ENCODE results near the gene BCL2L1.

Gene BCL2L1

DNA sequence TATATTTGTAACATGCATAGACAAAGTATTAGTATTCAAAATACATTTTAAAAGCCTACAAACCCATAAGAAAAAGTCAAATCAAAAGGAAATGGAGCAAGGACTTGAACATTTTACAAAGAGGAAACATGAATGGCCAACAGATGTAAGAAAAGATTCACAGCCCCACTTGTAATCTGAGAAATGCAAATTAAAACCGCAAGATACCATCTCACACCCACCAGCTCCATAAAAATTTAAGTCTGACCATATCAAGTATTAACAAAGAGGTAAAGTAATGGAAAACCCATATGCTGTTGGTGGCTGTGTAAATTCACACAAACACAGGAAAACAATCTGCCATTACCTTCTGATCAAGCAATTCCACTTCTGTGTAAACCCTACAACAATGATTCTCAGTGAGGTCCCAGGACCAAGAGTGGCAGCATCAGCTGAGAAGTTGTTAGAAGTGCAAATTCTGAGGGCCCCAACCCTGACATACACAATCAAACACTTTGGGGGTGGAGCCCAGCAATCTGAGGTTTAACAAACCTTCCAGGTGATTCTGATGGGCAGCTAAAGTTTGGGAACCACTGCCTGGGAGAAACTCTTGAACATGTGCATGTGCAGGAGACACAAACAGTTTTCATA is 30.9 kb downstream of the BCL2L1 start:
- no peak for DNase-seq

DNA sequence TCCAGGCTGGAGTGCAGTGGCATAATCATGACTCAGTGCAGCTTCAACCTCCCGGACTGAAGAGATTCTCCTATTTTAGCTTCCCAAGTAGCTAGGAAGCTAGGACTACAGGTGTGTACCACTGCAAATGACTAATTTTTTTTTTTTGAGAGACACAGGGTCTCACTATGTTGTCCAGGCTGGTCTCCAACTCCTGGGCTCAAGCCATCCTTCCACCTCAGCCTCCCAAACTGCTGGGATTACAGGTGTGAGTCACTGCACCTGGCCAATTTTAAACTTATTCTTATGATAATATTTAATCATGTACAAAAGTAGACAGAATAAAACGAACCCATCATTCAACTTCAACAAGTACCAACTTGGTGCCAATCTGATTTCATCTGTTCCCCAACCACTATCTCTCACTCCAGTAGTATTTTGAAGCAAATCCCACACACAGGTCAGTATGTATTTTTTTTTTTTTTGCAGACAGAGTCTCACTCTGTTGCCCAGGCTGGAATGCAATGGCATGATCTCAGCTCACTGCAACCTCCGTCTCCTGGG is 32.5 kb downstream of the BCL2L1 start:
- no peak for DNase-seq

DNA sequence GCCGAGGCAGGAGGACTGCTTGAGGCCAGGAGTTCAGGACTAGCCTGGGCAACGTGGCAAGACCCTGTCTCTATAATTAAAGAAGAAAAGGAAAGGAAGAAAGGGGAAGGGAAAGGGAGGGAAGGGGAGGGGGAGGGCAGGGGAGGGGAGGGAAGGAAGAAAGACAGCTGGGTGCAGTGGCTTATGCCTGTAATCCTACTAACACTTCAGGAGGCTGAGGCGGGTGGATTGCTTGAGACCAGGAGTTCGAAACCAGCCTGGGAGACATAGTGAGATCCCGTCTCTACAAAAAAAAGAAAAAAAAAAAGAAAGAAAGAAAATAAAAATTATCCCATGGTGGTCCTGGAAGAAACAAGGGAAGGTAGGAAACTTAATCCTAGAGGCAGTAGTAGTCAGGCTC is 33.5 kb downstream of the BCL2L1 start:
- DNase-seq = no peak

DNA sequence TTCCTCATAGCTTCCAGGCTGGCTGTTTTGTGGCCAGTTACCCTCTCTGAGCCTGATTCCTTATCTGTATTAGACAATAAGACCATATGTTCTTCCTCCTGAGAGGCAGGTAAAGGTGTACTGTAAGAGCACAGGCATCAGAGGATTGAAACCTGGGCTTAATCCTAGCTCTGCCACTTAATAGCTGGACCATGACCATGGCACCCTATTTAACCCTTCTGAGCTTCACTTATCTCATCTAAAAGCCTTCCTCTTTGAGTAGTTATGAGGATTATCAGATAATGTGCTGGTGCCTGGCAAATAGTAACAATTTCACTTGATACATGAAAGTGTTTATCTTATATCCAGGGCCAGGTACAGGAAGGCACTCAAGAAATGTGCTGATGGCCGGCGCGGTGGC is 34.9 kb downstream of the BCL2L1 start:
- no peak for DNase-seq

DNA sequence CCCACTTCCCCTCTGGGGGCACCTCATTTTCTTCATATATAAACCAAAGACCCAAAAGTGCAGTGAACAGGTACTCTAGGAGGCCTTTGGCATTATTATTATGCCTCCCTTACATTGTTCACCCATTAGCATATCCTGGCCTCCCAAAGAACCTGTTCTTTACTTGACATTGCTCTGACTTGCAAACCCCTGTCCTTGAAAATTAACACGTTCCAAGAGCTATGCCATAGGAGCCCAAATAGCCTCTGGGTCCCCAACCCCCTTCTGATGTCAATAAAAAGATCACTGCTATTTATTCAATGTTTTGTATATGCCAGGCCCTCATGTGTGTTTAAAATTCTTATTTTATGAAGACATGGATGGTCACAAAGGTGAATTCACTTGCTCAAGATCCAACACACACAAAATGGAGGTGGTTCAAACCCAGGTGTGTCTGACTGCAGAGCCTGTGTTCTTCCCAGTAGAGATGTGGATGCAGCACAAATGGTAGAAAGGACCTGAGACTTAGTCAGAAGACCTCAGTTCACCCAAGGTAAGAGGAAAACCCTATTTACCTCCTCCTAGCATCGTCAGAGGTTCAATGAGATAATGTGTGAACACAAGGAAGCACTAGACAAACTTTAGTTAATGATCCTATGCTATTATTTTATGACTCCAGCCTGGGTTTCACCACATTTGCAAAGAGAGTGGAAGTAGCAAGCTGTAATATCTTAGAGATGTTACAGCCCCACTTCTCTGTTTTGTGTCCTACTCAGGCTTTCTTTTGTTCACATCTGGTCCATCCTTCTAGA is 36.6 kb downstream of the BCL2L1 start:
- DNase-seq = no peak

DNA sequence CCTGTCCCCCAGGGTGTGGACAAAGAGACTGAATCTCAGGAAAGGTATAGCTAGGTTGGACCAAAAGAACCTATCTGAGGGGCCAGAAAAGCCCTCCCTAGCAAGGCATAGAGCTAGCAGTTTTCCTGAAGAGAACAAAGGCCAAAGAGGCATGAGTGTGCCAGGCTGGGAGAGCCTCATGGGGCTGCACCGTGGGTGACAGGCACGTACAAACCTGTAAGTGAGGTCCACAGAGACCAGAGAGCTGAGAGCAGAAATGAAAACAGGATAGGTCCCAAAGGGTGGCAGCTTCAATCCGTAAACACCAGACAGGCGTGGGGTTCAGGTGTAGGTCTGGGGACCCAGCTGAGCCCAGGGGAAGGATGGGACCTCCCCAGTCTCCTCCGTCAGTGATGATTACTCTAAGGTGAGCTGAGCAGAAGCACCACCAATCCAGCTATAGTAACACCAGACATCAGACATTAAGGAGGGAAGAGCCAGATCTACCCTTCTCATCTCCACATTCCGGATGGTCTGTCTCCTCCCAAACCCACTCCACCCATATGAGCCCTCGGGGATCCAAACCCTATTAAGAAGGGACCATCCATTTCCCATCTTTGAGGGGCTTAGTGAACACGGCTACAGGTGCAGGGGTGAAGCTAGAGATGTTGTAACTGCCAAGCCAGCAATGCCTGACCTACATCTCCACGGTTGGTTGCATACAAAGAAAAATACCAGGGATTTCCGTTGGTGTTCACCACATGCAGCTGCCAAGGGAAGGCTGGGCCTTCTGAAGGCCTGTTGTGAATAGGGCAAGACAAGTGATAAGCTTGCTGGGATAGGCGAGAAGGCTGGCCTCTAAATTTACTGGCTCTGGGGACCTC is 38.3 kb downstream of the BCL2L1 start:
- no peak for DNase-seq

DNA sequence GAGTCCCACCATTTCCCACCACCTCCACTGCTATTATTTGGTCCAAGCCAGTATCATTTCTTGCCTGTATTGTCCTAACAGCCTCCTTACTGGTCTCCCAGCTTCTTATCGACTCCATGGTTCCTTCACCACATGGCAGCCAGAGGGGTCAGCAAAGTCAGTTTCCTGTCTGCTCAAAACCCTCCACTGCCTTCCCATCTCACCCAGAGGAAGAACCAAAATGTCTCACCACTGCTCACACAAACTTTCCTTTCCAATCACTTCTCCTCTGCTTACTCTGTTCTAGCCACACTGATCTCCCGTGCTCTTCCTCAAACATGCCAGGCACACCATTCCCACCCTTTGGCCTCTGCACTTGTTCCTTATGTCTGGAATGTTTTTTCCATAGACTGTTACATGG is 39.7 kb downstream of the BCL2L1 start:
- no peak for DNase-seq

DNA sequence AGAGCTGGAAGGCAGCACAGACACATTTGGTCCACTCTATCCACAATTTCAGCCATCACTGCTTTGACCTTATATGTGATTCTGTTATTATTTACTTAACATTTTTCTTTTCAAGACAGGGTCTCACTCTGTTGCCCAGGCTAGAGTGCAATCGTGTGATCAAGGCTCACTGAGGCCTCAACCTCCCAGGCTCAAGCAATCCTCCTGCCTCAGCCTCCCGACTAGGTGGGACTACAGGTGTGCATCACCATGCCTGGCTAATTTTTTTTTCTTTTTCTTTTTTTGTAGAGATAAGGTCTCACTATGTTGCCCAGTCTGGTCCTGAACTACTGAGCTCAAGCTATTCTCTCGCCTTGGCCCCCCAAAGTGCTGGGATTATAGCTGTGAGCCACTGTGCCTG is 40.3 kb downstream of the BCL2L1 start:
- no peak for DNase-seq

DNA sequence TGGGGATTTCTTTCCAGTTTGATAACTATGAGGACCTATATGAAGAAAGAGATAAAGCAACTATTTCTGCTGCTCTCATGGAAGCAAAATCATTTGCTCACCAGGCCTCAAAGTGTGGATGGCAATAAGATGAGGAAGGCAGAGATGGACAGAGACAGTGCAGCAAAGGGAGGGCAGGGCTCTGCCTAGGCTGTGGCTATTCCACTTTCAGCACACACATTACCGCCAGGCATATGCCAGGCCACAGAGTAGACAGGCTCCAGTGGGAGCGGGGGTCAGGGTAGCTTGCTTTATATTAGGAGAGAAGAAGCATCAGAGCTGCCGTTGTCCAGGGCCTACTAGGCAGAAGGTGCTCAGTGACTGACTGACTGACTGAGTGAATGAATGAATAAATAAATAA is 40.9 kb downstream of the BCL2L1 start:
- no peak for DNase-seq

DNA sequence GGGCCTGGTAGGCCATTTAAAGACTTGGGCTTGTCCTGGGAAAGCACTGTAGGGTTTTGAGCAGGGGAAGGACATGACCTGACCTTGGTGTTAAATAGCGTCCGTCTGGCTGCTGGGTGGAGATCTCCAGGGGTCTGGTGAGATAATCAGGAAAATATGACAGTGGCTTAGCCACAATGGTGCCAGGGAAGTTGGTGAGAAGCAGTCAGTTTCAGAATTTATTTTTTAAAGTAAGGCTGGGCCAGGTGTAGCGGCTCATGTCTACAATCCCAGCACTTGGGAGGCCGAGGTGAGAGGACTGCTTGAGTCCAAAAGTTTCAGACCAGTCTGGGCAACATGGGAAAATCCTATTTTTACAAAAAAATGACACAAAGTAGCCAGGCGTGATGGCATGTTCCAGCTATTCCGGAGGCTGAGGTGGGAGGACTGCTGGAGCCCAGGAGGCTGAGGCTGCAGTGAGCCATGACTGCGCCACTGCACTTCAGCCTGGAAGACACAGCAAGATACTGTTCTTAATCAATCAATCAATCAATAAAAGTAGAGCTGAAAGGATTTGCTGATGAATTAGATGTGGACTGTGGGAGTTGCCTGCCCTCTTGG is 41.4 kb downstream of the BCL2L1 start:
- DNase-seq = no peak

DNA sequence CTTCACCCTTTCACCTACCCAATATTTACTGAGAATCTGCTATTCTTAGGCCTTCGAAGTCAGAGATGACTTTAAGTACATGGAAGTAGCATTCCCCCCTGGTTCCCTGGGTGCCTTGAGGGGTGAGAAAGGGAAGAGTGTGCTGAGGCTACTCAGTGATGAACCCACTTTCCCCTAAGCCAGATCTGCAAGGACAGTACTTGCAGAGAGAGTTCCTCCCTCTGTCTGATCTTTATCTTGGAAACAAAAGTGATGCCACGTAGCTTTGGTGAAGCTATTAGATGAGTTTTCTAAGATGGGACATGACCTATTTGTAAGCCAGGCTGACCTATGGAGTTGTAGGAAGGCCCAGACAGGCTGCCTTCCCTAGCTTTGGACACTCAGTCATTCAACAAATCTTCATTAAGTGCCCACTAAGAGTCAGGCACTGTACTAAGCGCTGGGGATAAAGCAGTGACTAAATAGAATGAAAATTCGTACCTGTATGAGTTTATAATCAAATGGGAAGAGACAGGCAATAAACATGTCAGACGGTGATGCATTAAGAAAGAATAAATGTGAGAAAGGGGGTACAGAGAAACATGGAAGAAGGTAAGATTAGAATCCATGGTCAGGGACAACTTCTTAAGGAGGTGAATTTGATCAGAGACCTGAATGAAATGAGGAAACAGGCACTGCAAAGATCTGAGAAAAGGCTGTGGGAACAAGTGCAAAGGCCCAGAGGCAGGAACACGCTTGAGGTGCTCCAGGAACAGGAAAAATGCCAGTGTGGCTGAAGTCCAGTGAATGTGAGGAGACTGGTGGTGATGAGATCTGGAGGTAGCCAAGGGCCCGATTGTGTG is 42.2 kb downstream of the BCL2L1 start:
- no peak for DNase-seq

DNA sequence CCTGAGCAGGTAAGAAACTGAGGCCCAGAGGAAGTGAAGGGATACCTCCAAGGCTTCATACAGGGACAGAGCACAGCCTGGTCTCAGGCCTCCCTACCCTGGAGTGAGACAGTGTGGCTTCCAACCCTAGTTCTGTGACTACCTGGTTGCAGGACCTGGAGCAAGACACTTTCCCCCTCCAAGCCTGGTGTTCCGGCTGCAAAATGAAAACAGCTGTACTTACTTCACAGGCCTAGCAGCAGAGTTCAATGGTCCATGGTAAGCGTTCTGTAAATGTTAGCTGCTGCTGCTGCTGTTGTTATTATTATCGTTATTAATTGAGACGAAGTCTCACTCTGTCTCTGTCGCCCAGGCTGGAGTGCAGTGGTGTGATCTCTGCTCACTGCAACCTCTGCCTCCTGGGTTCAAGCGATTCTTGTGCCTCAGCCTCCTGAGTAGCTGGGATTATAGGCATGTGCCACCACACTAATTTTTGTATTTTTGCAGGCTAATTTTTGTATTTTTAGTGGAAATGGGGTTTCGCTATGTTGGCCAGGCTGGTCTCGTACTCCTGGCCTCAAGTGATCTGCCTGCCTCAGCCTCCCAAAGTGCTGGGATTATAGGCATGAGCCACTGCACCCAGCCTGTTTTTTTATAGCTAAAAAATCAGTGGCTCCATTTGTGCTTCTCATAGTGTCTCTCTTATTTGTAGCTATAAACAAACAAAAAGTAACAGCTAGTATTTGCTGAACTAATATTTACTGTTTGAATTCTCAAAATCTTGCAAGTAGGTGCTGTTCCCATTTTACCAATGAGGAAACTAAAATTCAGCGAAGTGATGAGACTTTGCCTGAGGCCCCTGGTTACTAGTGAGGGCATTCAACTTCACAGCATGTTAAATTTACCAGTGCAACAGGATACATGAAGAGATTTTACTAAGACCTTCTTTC is 43.0 kb downstream of the BCL2L1 start:
- no peak for DNase-seq

DNA sequence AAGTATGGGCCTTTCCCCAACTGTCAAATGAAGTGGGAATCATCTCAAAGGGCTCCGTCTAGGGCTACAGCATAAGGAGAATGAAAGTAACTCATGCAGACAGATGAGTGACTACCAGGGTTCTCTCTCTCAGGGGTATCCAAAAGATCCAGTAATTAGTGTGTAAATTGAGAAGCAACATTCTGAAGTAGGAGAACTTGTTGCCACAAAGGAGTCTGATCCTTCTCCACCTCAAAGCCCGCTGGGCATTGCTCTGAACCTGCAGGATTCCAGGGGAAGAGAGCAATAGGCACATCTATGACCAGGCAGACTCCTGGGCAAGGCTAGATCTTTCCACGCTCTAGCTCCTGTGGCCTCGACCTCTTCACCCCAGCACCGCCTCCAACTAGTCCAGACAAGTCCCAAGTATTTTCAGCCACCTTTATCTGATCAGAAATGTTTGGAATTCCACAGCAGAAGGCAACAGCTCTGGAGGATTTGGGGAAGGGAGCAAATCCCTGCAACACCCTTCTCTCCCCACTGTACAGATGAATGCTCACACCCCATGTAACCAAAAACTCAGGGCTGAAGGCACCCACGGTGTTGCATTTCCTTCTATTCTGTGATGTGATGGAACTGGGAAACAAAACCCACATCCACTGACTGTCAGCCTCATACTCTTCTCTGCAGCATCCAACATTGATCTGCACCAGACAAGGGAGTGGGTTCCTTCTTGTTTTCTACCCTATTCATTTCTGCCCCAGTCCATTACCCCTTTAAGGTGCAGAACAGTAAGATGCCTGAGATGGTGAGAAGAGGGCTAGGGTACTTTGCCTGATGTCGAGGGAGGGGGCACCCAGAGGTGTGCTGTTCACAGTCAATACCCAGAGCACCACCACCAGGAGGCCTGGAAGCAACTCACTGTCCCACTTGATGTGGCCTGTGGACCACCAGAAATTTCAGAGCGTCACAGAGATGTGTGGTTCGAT is 44.0 kb downstream of the BCL2L1 start:
- no peak for DNase-seq

DNA sequence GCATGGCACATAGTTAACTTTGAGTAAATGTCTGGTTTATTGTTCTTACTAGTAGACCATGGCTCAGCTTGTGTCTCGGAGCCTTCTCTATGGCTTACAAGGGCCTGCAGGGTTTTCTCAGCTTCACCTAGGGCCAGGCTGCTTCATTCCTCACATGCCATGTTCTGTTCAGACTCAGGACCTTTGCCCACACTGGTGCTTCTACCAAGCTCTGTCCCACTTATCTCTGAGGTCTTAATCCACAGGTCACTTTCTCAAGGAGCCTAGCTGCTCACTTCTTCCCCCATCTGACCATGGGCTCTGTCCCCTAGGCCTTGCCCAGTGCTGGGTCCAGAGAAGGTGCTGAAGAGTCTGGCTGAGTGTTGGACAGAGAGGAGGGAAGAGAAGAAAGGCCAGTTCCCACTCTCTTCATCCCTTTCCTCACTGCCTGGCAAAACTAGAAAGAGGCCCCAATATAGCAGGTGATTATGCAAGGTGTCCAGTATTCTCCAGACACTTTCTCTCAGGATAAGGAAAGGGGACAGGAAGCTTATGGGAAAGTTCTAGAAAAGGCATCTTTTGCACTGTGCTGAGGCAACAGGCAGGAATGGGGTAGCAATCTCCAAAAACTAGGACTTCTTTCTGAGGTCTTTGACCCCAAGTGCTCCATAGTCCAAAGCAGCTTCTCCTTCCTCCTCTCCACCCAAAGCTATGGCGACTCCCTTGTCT is 45.0 kb downstream of the BCL2L1 start:
- no peak for DNase-seq

DNA sequence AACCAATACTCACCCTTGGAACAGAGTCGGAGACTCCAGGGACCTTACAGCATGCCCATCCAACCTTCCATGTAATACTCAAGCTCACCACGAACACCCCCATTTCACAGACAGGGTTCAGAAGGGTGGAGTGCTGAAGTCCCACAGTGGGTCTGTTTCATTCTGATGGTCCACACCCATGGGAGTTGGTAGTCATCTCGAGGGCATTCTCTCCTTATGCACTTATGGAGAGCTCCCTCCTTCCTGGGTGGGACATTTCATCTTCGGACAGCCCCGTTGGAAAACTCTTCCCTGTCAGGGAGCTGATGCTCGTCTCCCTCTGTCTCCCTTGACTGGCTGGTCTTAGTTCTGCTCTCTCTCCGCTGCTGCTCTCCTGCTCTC is 46.1 kb downstream of the BCL2L1 start:
- DNase-seq = no peak

DNA sequence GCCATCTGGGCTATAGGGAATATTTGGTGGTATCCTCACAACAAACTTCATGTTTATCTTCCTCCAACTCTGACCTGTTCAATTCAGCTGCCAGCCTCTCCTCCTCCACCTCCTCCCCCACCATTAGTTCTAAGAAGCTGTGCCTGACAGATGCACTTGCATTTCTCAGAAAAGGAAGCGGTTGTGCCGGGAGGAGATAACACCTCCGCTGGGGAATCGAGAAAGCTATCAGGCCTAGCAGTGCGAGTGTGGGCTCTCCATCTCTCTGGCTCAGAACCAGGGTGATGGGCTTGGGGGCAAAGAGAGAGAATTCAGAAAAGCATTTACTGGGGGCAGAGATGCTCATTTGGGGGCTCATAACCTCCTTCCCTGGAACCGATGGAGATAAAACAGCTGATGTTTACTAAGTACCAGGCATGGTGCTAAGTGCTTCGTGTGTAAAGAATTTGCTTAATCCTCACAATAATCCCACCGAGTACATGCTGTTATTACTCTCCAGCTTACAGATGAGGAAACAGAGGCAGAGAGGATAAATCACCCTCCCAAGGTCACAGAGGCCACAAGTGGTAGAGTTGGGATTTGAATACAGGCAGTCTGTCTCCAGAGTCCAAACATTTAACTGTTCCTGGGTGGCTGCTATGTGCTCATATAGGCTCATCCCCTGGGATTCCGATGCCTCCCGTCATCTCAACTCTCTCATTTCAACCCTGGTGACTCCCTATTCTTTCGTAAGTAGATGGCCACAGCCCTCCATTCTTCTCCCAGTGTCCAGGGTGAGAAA is 46.6 kb downstream of the BCL2L1 start:
- DNase-seq = no peak

DNA sequence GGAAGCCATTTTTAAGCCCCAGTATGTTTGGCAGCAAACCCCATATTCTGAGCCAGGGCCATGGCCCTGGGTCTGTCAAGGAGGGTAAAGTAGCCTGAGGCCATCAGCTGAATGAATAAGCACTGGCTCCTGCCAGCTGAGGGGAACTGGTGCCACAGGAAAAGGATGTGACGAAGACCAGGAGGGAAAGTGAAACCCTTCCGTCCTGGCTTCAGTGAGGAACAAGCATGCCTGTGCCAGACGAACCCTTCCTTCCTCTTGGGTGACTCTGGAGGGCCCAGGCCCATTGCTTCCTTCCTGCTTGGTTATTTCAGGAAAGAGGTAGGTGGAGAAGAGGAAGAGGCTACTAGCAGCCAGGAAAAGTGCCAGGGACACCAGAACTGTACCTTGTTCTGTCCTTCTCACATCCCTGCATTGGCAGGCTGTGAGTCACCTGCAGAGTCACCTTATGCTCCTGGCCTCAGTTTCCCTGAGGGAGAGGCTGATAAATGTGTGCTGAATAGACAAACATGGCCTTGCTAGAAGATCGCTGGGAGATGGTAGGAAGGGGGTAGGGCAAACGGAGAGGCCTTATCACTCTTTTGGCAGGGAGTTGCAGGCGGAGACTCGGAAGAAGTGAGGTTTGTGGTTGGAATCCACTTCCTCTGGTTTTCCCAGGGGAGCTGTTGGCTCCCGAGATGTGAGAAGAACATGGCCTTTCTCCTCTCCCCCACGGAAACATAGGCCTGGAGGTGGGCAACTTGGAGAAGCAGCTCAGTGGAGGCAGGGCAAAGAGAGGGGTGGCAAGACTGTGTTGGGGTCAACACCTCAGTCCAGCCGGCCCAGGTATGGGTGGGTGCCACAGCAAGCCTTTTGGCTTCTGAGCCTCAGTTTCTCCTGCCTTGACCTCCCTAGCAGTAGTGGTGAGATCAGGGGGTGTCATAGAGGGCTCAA is 47.5 kb downstream of the BCL2L1 start:
- no peak for DNase-seq

Data from NCI-H2081 (cell line).